GM23248 (cell line): ENCODE measurements around the gene GPR155.

ENCODE experiments used
- EZH2 ChIP-seq: fragments of 200-600 bp; sonication (generic); IDR thresholded peaks from 2 replicates; pipeline ENCODE4 v1.6.1; 2018; ENCODE audit warnings: antibody characterized with exemption, mild to moderate bottlenecking; ENCODE audit not compliant: insufficient read depth, poor library complexity, severe bottlenecking
- EZH2phosphoT487 ChIP-seq: fragments of 200-600 bp; sonication (generic); IDR thresholded peaks from 2 replicates; pipeline ENCODE4 v1.6.1; 2018; ENCODE audit warnings: antibody characterized with exemption, moderate library complexity, mild to moderate bottlenecking, low read depth; ENCODE audit not compliant: insufficient read depth

DNA sequence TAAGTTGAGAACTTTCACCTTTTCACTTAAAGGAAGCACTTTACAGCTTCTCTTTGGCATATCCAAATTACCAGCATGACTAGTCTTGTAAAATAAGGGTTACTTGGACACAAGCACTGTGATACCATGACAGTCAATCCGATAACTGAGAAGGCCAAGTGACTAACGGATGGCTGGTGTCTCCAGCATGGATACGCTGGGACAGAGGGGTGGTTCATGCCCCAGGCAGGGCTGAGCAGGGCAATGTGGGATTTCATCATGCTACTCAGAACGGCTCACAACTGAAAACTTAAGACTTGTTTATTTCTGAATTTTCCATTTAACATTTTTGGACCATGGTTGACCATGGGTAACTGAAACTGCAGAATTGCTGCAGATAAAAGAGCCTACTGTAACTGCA lies 43.1 kb upstream of the GPR155 start:
- TF ChIP-seq EZH2 (no peak), EZH2phosphoT487 (no peak)
